HG03571 (cell line): Measurements from ENCODE around the gene GRID1.

ENCODE experiments used
- ATAC-seq: cut with Tn5 transposase; IDR thresholded peaks from one replicate; pipeline ENCODE4 v1.9.1; 2021; ENCODE audit not compliant: unreplicated experiment

The GRID1 gene

GRCh38 chr10:85920311-85920710, 446.3 kb downstream of the GRID1 start:
- ATAC-seq, result no peak

GRCh38 chr10:85919491-85920021, 447.0 kb downstream of the GRID1 start:
- ATAC-seq, result no peak

GRCh38 chr10:85918371-85918770, 448.2 kb downstream of the GRID1 start:
- no peak for ATAC-seq

GRCh38 chr10:85917601-85918000, 449.0 kb downstream of the GRID1 start:
- no peak for ATAC-seq

GRCh38 chr10:85916994-85917573, 449.5 kb downstream of the GRID1 start:
- ATAC-seq, result no peak

GRCh38 chr10:85916286-85916685, 450.3 kb downstream of the GRID1 start:
- no peak for ATAC-seq

- ATAC-seq, result no peak
Observed at GRCh38 chr10:85915245-85915846, 451.2 kb downstream of the GRID1 start.

GRCh38 chr10:85914720-85915119, 451.9 kb downstream of the GRID1 start:
- ATAC-seq, result no peak

- ATAC-seq, result no peak
Observed at GRCh38 chr10:85908462-85908861, 458.1 kb downstream of the GRID1 start.

- ATAC-seq, result no peak
Observed at GRCh38 chr10:85902051-85902450, 464.5 kb downstream of the GRID1 start.

GRCh38 chr10:85901599-85901998, 465.0 kb downstream of the GRID1 start:
- no peak for ATAC-seq

GRCh38 chr10:85900487-85900886, 466.1 kb downstream of the GRID1 start:
- no peak for ATAC-seq

GRCh38 chr10:85900061-85900460, 466.5 kb downstream of the GRID1 start:
- ATAC-seq, result no peak

GRCh38 chr10:85891472-85891871, 475.1 kb downstream of the GRID1 start:
- ATAC-seq, result no peak

GRCh38 chr10:85888559-85888958, 478.0 kb downstream of the GRID1 start:
- no peak for ATAC-seq

- ATAC-seq, result no peak
Observed at GRCh38 chr10:85888004-85888403, 478.6 kb downstream of the GRID1 start.

- no peak for ATAC-seq
Observed at GRCh38 chr10:85874208-85874607, 492.4 kb downstream of the GRID1 start.

GRCh38 chr10:85873063-85873462, 493.5 kb downstream of the GRID1 start:
- ATAC-seq, result no peak

- no peak for ATAC-seq
Observed at GRCh38 chr10:85868627-85869499, 497.7 kb downstream of the GRID1 start.

GRCh38 chr10:85864868-85865526, 501.6 kb downstream of the GRID1 start:
- ATAC-seq, result no peak

GRCh38 chr10:85864173-85864549, 502.4 kb downstream of the GRID1 start:
- no peak for ATAC-seq
